ENCODE results near the gene NAA16. TPM values are rescaled to one million over a fixed set of nuclear protein-coding genes. Genes with fewer than 3 reads are reported as not detected.

Gene NAA16
- total and polyA plus RNA-seq, 8 donors: 6.0 to 114 (median 22.6) TPM

- H3K9me3 ChIP-seq: no peaks in the 10 kb centered on the region
- intact Hi-C loops (cut with DNase I; ENCODE audit: low total_unique reads): no loop called here
- TF ChIP-seq CTCF (IDR thresholded peaks at IDR 0.05) (peak in 2 of 7 experiments; percentile 8 to 19), POLR2A (IDR thresholded peaks at IDR 0.05) (no peak)
- no peak overlapping the region for H3K4me3 ChIP-seq
- H3K4me1 ChIP-seq: no peaks in the 10 kb centered on the region
- WGBS, 5 donors: 26 to 43% (median 33%) methylated on average over 5 of the region's 5 CpGs
- H3K36me3 ChIP-seq: no peaks in the 10 kb centered on the region
- no peaks in the 10 kb centered on the region for H3K27me3 ChIP-seq
- DNase-seq: peak in 1 of 2 donors; percentile 70
- no peak overlapping the region for H3K27ac ChIP-seq
These were observed 100.5 kb downstream of the NAA16 start for GRCh38 chr13:41411522-41411921.

GRCh38 chr13:41413872-41414271 is 102.8 kb downstream of the NAA16 start:
- no peaks in the 10 kb centered on the region for H3K4me1 ChIP-seq
- DNase-seq: no peak
- no peak overlapping the region for H3K4me3 ChIP-seq
- no peak for TF ChIP-seq EP300 (IDR thresholded peaks at IDR 0.05)
- TF ChIP-seq POLR2AphosphoS5 (IDR thresholded peaks at IDR 0.05): no peak
- no peak for TF ChIP-seq CTCF (IDR thresholded peaks at IDR 0.05)
- no peak for TF ChIP-seq POLR2A (IDR thresholded peaks at IDR 0.05)
- intact Hi-C loops (cut with DNase I; ENCODE audit: low total_unique reads): no loop called here
- no peaks in the 10 kb centered on the region for H3K9me3 ChIP-seq
- no peaks in the 10 kb centered on the region for H3K36me3 ChIP-seq
- no peaks in the 10 kb centered on the region for H3K27me3 ChIP-seq
- H3K27ac ChIP-seq: no peak overlapping the region
- WGBS, 5 donors: 89 to 97% (median 92%) methylated on average over 5 of the region's 5 CpGs

GRCh38 chr13:41416276-41416675 is 105.2 kb downstream of the NAA16 start:
- DNase-seq: no peak
- Histone ChIP-seq H3K36me3 (no peaks in the 10 kb centered on the region), H3K4me1 (no peaks in the 10 kb centered on the region), H3K9me3 (no peaks in the 10 kb centered on the region), H3K4me3 (no peak overlapping the region), H3K27ac (no peak overlapping the region), H3K27me3 (no peaks in the 10 kb centered on the region)
- intact Hi-C loops (cut with DNase I; ENCODE audit: low total_unique reads): no loop called here
- 33 to 100% (median 43%) methylated on average over 3 of the region's 3 CpGs for WGBS, 5 donors
- TF ChIP-seq CTCF (IDR thresholded peaks at IDR 0.05) (no peak), EP300 (IDR thresholded peaks at IDR 0.05) (no peak), POLR2AphosphoS5 (IDR thresholded peaks at IDR 0.05) (no peak), POLR2A (IDR thresholded peaks at IDR 0.05) (no peak)

GRCh38 chr13:41418027-41418426 is 107.0 kb downstream of the NAA16 start:
- Histone ChIP-seq H3K4me1 (peaks cover 0 to 5% (median 0%) of the 10 kb centered on the region in 4 donors), H3K4me3 (no peak overlapping the region), H3K9me3 (no peaks in the 10 kb centered on the region), H3K27me3 (no peaks in the 10 kb centered on the region), H3K27ac (no peak overlapping the region), H3K36me3 (no peaks in the 10 kb centered on the region)
- 27 to 45% (median 35%) methylated on average over 5 of the region's 5 CpGs for WGBS, 5 donors
- no peak for TF ChIP-seq EP300 (IDR thresholded peaks at IDR 0.05)
- TF ChIP-seq POLR2A (IDR thresholded peaks at IDR 0.05): no peak
- no peak for TF ChIP-seq POLR2AphosphoS5 (IDR thresholded peaks at IDR 0.05)
- TF ChIP-seq CTCF (IDR thresholded peaks at IDR 0.05): no peak
- intact Hi-C loops (cut with DNase I; ENCODE audit: low total_unique reads): no loop called here
- peak in 1 of 2 donors; percentile 68 for DNase-seq

Measured in stomach (tissue), 9 donors.